ENCODE measurements around the gene LMAN2L. TPM values are rescaled to one million over a fixed set of nuclear protein-coding genes. Genes with fewer than 3 reads are reported as not detected.
A peak's percentile ranks its signal among the peaks of the same experiment; 100 is the strongest.

LMAN2L gene
- 1 to 10 TPM; 8.2 to 8.5 TPM for total RNA-seq

- Mint-ChIP-seq H3K9me3 (no peaks in the 10 kb centered on the region), H3K27me3 (no peaks in the 10 kb centered on the region), H3K36me3 (ENCODE audit: low read depth) (peaks cover 21% of the 10 kb centered on the region), H3K4me3 (peak within 1 kb of the TSS; percentile 97), H3K27ac (peak within 1 kb of the TSS; percentile 95), H3K4me1 (peaks cover 35% of the 10 kb centered on the region)
- peak; percentile 100 for ATAC-seq (replicated peaks)
Measured at GRCh38 chr2:96739633-96740428, at the start of gene LMAN2L. Gene LMAN2L, minus strand, starts transcription at chr2:96740064. Its CDS starts 24 bp downstream, at chr2:96740040.

- H3K9me3 Mint-ChIP-seq = no peaks in the 10 kb centered on the region
- peaks cover 8% of the 10 kb centered on the region for H3K4me1 Mint-ChIP-seq
- no peaks in the 10 kb centered on the region for H3K36me3 Mint-ChIP-seq (ENCODE audit: low read depth)
- no peak overlapping the region for H3K4me3 Mint-ChIP-seq
- peak overlapping the region; percentile 25 for H3K27ac Mint-ChIP-seq
- ATAC-seq (replicated peaks) = no peak
- H3K27me3 Mint-ChIP-seq = no peaks in the 10 kb centered on the region
Measured at GRCh38 chr2:96789245-96789617, 49.4 kb upstream of the LMAN2L start.

- H3K27me3 Mint-ChIP-seq = no peaks in the 10 kb centered on the region
- H3K27ac Mint-ChIP-seq = peak overlapping the region; percentile 25
- H3K36me3 Mint-ChIP-seq (ENCODE audit: low read depth) = no peaks in the 10 kb centered on the region
- H3K4me1 Mint-ChIP-seq = peaks cover 8% of the 10 kb centered on the region
- H3K4me3 Mint-ChIP-seq = no peak overlapping the region
- no peaks in the 10 kb centered on the region for H3K9me3 Mint-ChIP-seq
- ATAC-seq (replicated peaks) = no peak
Measured at GRCh38 chr2:96788442-96789244, 48.8 kb upstream of the LMAN2L start.

- no peak for ATAC-seq (replicated peaks)
- Mint-ChIP-seq H3K9me3 (no peaks in the 10 kb centered on the region), H3K27ac (no peak overlapping the region), H3K36me3 (ENCODE audit: low read depth) (no peaks in the 10 kb centered on the region), H3K4me1 (peaks cover 8% of the 10 kb centered on the region), H3K27me3 (no peaks in the 10 kb centered on the region), H3K4me3 (no peak overlapping the region)
Measured at GRCh38 chr2:96787411-96787810, 47.5 kb upstream of the LMAN2L start.

GRCh38 chr2:96783388-96783787 lies 43.5 kb upstream of the LMAN2L start:
- H3K9me3 Mint-ChIP-seq = no peaks in the 10 kb centered on the region

GRCh38 chr2:96775160-96775559 lies 35.3 kb upstream of the LMAN2L start:
- H3K36me3 Mint-ChIP-seq (ENCODE audit: low read depth) = no peaks in the 10 kb centered on the region
- ATAC-seq (replicated peaks) = no peak
- no peaks in the 10 kb centered on the region for H3K9me3 Mint-ChIP-seq
- H3K4me1 Mint-ChIP-seq = peaks cover 13% of the 10 kb centered on the region
- no peak overlapping the region for H3K27ac Mint-ChIP-seq
- no peaks in the 10 kb centered on the region for H3K27me3 Mint-ChIP-seq
- H3K4me3 Mint-ChIP-seq = no peak overlapping the region

More at GRCh38 chr2:96783388-96783787, 43.5 kb upstream of the LMAN2L start:
- ATAC-seq (replicated peaks) = no peak
- Mint-ChIP-seq H3K36me3 (ENCODE audit: low read depth) (no peaks in the 10 kb centered on the region), H3K4me3 (no peak overlapping the region), H3K27me3 (no peaks in the 10 kb centered on the region), H3K27ac (no peak overlapping the region), H3K4me1 (peaks cover 4% of the 10 kb centered on the region)

- Mint-ChIP-seq H3K36me3 (ENCODE audit: low read depth) (no peaks in the 10 kb centered on the region), H3K4me3 (peak overlapping the region; percentile 30), H3K27me3 (no peaks in the 10 kb centered on the region), H3K9me3 (no peaks in the 10 kb centered on the region), H3K4me1 (peaks cover 13% of the 10 kb centered on the region), H3K27ac (no peak overlapping the region)
- ATAC-seq (replicated peaks) = peak; percentile 32
Measured at GRCh38 chr2:96773922-96774321, 34.1 kb upstream of the LMAN2L start.

GRCh38 chr2:96772903-96773671 lies 33.2 kb upstream of the LMAN2L start:
- Mint-ChIP-seq H3K4me1 (peaks cover 13% of the 10 kb centered on the region), H3K36me3 (ENCODE audit: low read depth) (no peaks in the 10 kb centered on the region), H3K4me3 (peak overlapping the region; percentile 30), H3K27me3 (no peaks in the 10 kb centered on the region), H3K27ac (peak overlapping the region; percentile 4), H3K9me3 (no peaks in the 10 kb centered on the region)
- ATAC-seq (replicated peaks) = peak; percentile 86

GRCh38 chr2:96771796-96772618 lies 32.1 kb upstream of the LMAN2L start:
- Mint-ChIP-seq H3K9me3 (no peaks in the 10 kb centered on the region), H3K36me3 (ENCODE audit: low read depth) (no peaks in the 10 kb centered on the region), H3K27ac (peak overlapping the region; percentile 53), H3K27me3 (no peaks in the 10 kb centered on the region), H3K4me1 (peaks cover 13% of the 10 kb centered on the region), H3K4me3 (peak overlapping the region; percentile 30)
- no peak for ATAC-seq (replicated peaks)

- no peaks in the 10 kb centered on the region for H3K9me3 Mint-ChIP-seq
- H3K27ac Mint-ChIP-seq = no peak overlapping the region
- ATAC-seq (replicated peaks) = no peak
- no peaks in the 10 kb centered on the region for H3K36me3 Mint-ChIP-seq (ENCODE audit: low read depth)
- no peak overlapping the region for H3K4me3 Mint-ChIP-seq
- no peaks in the 10 kb centered on the region for H3K27me3 Mint-ChIP-seq
- H3K4me1 Mint-ChIP-seq = peaks cover 18% of the 10 kb centered on the region
Measured at GRCh38 chr2:96770442-96771202, 30.8 kb upstream of the LMAN2L start.

GRCh38 chr2:96769814-96770213 lies 29.9 kb upstream of the LMAN2L start:
- no peaks in the 10 kb centered on the region for H3K36me3 Mint-ChIP-seq (ENCODE audit: low read depth)
- no peak for ATAC-seq (replicated peaks)
- H3K27ac Mint-ChIP-seq = no peak overlapping the region
- no peak overlapping the region for H3K4me3 Mint-ChIP-seq
- no peaks in the 10 kb centered on the region for H3K9me3 Mint-ChIP-seq
- H3K27me3 Mint-ChIP-seq = no peaks in the 10 kb centered on the region
- H3K4me1 Mint-ChIP-seq = peaks cover 18% of the 10 kb centered on the region

- Mint-ChIP-seq H3K27me3 (no peaks in the 10 kb centered on the region), H3K36me3 (ENCODE audit: low read depth) (no peaks in the 10 kb centered on the region)
Measured at GRCh38 chr2:96768083-96768561, 28.3 kb upstream of the LMAN2L start.

More at GRCh38 chr2:96768083-96768561, 28.3 kb upstream of the LMAN2L start:
- no peak for ATAC-seq (replicated peaks)
- H3K27ac Mint-ChIP-seq = no peak overlapping the region
- no peak overlapping the region for H3K4me3 Mint-ChIP-seq
- H3K9me3 Mint-ChIP-seq = no peaks in the 10 kb centered on the region
- peaks cover 24% of the 10 kb centered on the region for H3K4me1 Mint-ChIP-seq

Measured in activated T-helper 17 cell treated with anti-CD3 and anti-CD28 coated beads, Interleukin-2, amount 50 U/mL, for 72 hours (primary cell).